Karpas-422 (cell line): ENCODE measurements around the gene ADAM10. TPM values are rescaled to one million over a fixed set of nuclear protein-coding genes. Genes with fewer than 3 reads are reported as not detected.
"Not testable (repeated sequence)": the region's sequence is repeated elsewhere in the genome, so short reads cannot be mapped to it uniquely, and the experiment has no call there.

Experiments used
- DNase-seq: peaks from one replicate; pipeline ENCODE4 v3.0.0-alpha.2; 2015
- H2AFZ ChIP-seq: fragments of 200-600 bp; sonication (generic); 2 replicates; pipeline ENCODE4 v1.6.1; 2014; ENCODE audit warnings: antibody characterized with exemption, low read length, mixed read lengths
- H3K27ac ChIP-seq: fragments of 200-600 bp; sonication (generic); 2 replicates; pipeline ENCODE4 v1.5.1; 2014; ENCODE audit warnings: mild to moderate bottlenecking, low read length, moderate library complexity
- H3K27me3 ChIP-seq: fragments of 200-600 bp; sonication (generic); 2 replicates; pipeline ENCODE4 v1.6.1; 2014; ENCODE audit warnings: low read length, mixed read lengths
- H3K36me3 ChIP-seq: fragments of 200-600 bp; sonication (generic); 2 replicates; pipeline ENCODE4 v1.6.1; 2014; ENCODE audit warnings: low read length, mixed read lengths; ENCODE audit not compliant: insufficient read depth
- H3K4me1 ChIP-seq: fragments of 200-600 bp; sonication (generic); 2 replicates; pipeline ENCODE4 v1.6.1; 2014; ENCODE audit warnings: mild to moderate bottlenecking, low read length, mixed read lengths
- H3K4me2 ChIP-seq: fragments of 200-600 bp; sonication (generic); 2 replicates; pipeline ENCODE4 v1.6.1; 2014; ENCODE audit warnings: low read length, low read depth, mild to moderate bottlenecking; ENCODE audit not compliant: poor library complexity, severe bottlenecking
- H3K4me3 ChIP-seq: fragments of 200-600 bp; sonication (generic); 2 replicates; pipeline ENCODE4 v1.5.1; 2014; ENCODE audit warnings: mild to moderate bottlenecking, antibody characterized with exemption, low read length, mixed read lengths
- H3K79me2 ChIP-seq: fragments of 200-600 bp; sonication (generic); 2 replicates; pipeline ENCODE4 v1.6.1; 2014; ENCODE audit warnings: mild to moderate bottlenecking, low read length, mixed read lengths
- H3K9ac ChIP-seq: fragments of 200-600 bp; sonication (generic); 2 replicates; pipeline ENCODE4 v1.6.0; 2014; ENCODE audit warnings: low read length
- H3K9me2 ChIP-seq: fragments of 200-600 bp; sonication (generic), shearing (Covaris generic); replicated peaks from 2 replicates; pipeline ENCODE4 v1.6.0; 2014; ENCODE audit warnings: mild to moderate bottlenecking, low read length, moderate library complexity; ENCODE audit not compliant: insufficient read depth
- H3K9me3 ChIP-seq: fragments of 300-700, 200-600 bp; sonication (generic); 2 replicates; pipeline ENCODE4 v1.6.1; 2014; ENCODE audit warnings: low read length, mixed read lengths
- H4K20me1 ChIP-seq: fragments of 200-600 bp; sonication (generic); 2 replicates; pipeline ENCODE4 v1.6.1; 2014; ENCODE audit warnings: mild to moderate bottlenecking, antibody characterized with exemption, low read length, low read depth; ENCODE audit not compliant: insufficient read depth
- total RNA-seq: library from RNA; depleted of rRNA; stranded (reverse); fragments of >200 nt; shearing (Covaris generic); gene quantifications from 2 replicates; pipeline ENCODE4 v1.2.3, GENCODE V29; 2014; ENCODE audit warnings: low replicate concordance

ADAM10 gene
- total RNA-seq, 1 experiment from 2014 or later = 122 TPM

DNA sequence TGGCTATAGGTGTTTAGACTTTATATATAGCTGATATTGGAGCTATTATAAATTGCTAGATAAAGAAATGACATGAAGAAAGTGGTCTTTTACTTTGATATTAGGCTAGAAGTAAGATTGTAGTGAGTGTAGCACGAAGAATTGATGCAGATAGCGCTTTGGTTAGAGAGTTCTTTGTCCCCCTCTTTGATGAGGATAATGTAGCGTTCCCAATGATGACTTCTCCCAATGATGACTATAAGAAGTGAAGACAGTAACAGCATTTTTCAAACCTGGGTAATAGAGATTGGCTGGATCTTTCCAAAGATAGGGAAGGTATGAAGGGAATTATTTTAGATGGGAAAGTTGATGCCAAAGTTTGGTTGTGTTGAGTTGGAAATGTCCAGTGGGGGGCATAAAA is 25.9 kb upstream of the ADAM10 start:
- no peaks in the 10 kb centered on the region for H3K27me3 ChIP-seq
- H3K27ac ChIP-seq = no peak overlapping the region
- H3K4me3 ChIP-seq = no peak overlapping the region
- no peak for DNase-seq
- no peaks in the 10 kb centered on the region for H3K9me3 ChIP-seq
- H3K9ac ChIP-seq = no peak overlapping the region
- no peak overlapping the region for H3K4me2 ChIP-seq
- H4K20me1 ChIP-seq = no peaks in the 10 kb centered on the region
- no peaks in the 10 kb centered on the region for H3K9me2 ChIP-seq
- H3K36me3 ChIP-seq = no peaks in the 10 kb centered on the region
- H3K4me1 ChIP-seq = peaks cover 35% of the 10 kb centered on the region
- peaks cover 74% of the 10 kb centered on the region for H3K79me2 ChIP-seq
- H2AFZ ChIP-seq = no peak overlapping the region

DNA sequence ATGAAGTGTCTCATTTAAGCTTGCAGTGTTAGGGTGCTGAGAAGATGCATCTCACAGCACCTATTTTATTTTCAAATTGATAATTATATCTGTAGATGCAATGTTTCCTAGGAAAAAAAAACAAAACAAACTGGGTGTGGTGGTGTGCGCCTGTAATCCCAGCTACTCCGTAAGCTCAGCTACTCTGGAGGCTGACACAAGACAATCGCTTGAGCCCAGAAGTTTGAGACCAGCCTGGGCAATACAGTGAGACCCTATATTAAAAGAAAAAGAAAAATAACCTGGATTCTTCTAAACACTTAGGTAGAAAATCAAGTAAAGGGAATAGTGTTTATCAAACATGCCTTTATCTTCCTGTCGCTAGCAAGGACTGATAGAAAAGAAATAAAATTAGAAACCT is 23.5 kb upstream of the ADAM10 start:
- Histone ChIP-seq H3K79me2 (peaks cover 60% of the 10 kb centered on the region), H2AFZ (no peak overlapping the region), H3K4me1 (peaks cover 41% of the 10 kb centered on the region), H3K9ac (peak overlapping the region; percentile 89), H3K27ac (no peak overlapping the region), H4K20me1 (no peaks in the 10 kb centered on the region), H3K4me2 (peak overlapping the region; percentile 77), H3K27me3 (no peaks in the 10 kb centered on the region), H3K36me3 (no peaks in the 10 kb centered on the region), H3K9me2 (no peaks in the 10 kb centered on the region), H3K4me3 (peak overlapping the region; percentile 91), H3K9me3 (no peaks in the 10 kb centered on the region)
- DNase-seq = no peak

DNA sequence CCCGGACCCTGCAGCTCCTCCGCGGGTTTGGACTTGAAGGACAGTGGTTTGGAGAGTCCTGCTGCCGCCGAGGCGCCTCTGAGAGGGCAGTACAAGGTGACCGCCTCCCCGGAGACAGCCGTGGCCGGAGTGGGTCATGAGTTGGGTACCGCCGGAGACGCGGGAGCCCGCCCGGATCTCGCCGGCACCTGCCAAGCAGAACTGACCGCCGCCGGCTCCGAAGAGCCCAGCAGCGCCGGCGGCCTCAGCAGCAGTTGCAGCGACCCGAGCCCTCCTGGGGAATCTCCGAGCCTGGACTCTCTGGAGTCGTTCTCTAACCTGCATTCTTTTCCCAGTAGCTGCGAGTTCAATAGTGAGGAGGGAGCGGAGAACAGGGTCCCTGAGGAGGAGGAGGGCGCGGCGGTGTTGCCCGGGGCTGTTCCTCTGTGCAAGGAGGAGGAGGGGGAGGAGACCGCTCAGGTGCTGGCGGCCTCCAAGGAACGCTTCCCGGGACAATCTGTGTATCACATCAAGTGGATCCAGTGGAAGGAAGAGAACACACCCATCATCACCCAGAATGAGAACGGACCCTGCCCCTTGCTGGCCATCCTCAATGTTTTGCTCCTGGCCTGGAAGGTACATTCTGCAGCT is 22.2 kb upstream of the ADAM10 start:
- Histone ChIP-seq H4K20me1 (no peaks in the 10 kb centered on the region), H3K9me3 (no peaks in the 10 kb centered on the region), H3K4me2 (peak overlapping the region; percentile 77), H3K27ac (no peak overlapping the region), H2AFZ (peak overlapping the region; percentile 97), H3K79me2 (peaks cover 53% of the 10 kb centered on the region), H3K4me1 (peaks cover 37% of the 10 kb centered on the region), H3K9ac (peak overlapping the region; percentile 89), H3K36me3 (no peaks in the 10 kb centered on the region), H3K27me3 (no peaks in the 10 kb centered on the region), H3K4me3 (peak overlapping the region; percentile 91), H3K9me2 (no peaks in the 10 kb centered on the region)
- peak; percentile 51 for DNase-seq

DNA sequence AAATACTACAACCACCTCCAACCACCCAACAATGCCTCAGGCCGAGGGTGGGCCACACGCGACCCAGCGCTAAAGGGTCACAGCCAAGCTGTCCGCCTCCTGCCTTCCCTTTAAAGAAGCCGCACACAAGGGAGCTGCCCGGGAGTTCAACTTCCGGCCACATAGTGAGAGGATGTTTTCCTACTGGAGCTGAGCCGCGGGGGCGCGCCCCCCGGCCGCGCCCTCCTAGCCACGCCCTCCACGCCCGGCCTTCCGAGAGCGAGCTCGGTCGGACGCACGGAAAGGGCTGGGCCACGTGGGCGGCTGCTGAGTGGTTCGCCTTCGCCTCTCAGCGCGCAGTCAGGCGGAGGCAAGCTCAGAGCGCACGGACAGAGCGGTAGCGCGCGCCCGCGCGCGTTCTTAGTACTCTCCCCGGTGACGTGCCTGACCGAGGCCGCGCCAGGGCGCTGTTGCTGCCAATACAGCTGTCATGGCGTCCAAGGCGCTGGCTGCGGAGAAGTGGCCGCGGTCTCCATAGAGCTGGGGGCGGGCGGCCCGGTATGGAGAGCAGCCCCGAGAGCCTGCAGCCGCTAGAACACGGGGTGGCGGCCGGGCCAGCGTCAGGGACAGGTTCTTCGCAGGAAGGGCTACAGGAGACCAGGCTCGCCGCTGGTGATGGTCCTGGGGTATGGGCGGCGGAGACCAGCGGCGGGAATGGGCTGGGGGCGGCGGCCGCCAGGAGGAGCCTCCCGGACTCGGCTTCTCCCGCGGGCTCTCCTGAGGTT is 21.5 kb upstream of the ADAM10 start, which contains the start of gene MINDY2:
MINDY2 (plus strand) TSS at position 446 of the 764 bp plus-strand sequence; CDS start at position 540, 94 bp downstream.
- no peaks in the 10 kb centered on the region for H4K20me1 ChIP-seq
- H3K4me1 ChIP-seq = peaks cover 36% of the 10 kb centered on the region

DNA sequence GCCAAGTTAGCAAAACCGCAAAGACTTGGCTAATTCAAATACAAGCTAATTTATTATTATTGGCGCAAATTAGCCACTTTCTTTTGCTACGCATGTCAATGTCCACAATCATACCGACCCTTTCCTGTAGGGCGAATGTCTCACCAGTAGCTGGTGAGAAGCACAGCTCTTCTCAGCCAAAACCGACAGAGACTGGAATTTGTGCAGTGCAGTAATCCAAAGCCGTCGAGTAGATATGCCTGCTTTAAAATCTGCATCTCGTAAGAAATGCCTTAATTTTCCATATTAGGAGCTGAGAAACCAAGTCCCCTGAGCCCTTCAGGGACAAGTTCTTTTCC is 21.0 kb upstream of the ADAM10 start:
- H3K4me2 ChIP-seq = peak overlapping the region; percentile 93
- H3K9me3 ChIP-seq = no peaks in the 10 kb centered on the region
- H4K20me1 ChIP-seq = no peaks in the 10 kb centered on the region
- H3K27me3 ChIP-seq = no peaks in the 10 kb centered on the region
- H2AFZ ChIP-seq = peak overlapping the region; percentile 92
- H3K9me2 ChIP-seq = no peaks in the 10 kb centered on the region
- peak; percentile 68 for DNase-seq
- H3K9ac ChIP-seq = peak overlapping the region; percentile 85
- H3K79me2 ChIP-seq = peaks cover 41% of the 10 kb centered on the region
- no peaks in the 10 kb centered on the region for H3K36me3 ChIP-seq
- peaks cover 36% of the 10 kb centered on the region for H3K4me1 ChIP-seq
- peak overlapping the region; percentile 56 for H3K27ac ChIP-seq
- H3K4me3 ChIP-seq = peak overlapping the region; percentile 91

More for the DNA sequence above, 21.5 kb upstream of the ADAM10 start, which contains the start of gene MINDY2:
- no peaks in the 10 kb centered on the region for H3K36me3 ChIP-seq
- peaks cover 46% of the 10 kb centered on the region for H3K79me2 ChIP-seq
- peak within 1 kb of the TSS; percentile 56 for H3K27ac ChIP-seq
- H2AFZ ChIP-seq = peak within 1 kb of the TSS; percentile 97
- H3K9me3 ChIP-seq = no peaks in the 10 kb centered on the region
- H3K9ac ChIP-seq = peak within 1 kb of the TSS; percentile 89
- H3K4me2 ChIP-seq = peak within 1 kb of the TSS; percentile 93
- DNase-seq = peak; percentile 99
- H3K9me2 ChIP-seq = no peaks in the 10 kb centered on the region
- H3K27me3 ChIP-seq = no peaks in the 10 kb centered on the region
- peak within 1 kb of the TSS; percentile 91 for H3K4me3 ChIP-seq

DNA sequence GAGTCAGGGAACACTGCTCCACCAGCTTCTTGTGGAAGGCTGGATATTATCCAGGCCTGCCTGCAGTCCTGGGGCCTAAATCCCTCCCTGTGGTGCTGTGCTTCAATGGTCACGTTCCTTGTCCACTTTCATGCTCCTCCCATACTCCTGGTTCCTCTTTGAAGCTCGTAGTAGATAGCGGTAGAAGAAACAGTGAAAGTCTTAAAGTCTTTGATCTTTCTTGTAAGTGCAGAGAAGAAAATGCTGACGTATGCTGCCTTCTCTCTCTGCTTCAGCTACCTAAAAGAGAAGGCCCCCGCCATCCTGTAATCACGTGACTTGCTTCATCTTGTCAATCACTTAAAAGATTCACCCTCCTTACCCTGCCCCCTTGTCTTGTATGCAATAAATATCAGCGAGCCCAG is 19.1 kb upstream of the ADAM10 start:
- not testable (repeated sequence) for DNase-seq, H3K9me3 ChIP-seq, H3K27me3 ChIP-seq, H2AFZ ChIP-seq, H3K9me2 ChIP-seq, H3K4me2 ChIP-seq, H3K9ac ChIP-seq, H4K20me1 ChIP-seq, H3K36me3 ChIP-seq, H3K4me3 ChIP-seq, H3K27ac ChIP-seq
- Histone ChIP-seq H3K79me2 (peaks cover 23% of the 10 kb centered on the region), H3K4me1 (peaks cover 24% of the 10 kb centered on the region)

DNA sequence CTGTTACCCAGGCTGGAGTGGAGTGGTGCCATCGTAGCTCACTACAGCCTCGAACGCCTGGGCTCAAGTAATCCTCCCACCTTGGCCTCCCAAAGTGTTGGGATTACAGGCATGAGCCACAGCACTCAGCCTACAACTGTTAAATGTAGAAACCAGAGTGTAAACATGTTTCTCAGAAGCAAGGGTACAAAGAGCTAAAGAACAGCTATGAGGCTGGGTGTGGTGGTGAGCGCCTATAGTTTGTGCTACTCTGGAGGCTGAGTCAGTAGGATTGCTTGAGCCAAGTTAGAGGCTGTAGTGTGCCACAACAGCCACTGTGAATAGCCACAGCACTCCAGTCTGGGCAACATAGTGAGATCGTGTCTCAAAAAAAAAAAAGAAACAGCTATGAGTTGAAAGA is 16.8 kb upstream of the ADAM10 start:
- H3K36me3 ChIP-seq = no peaks in the 10 kb centered on the region
- H3K27me3 ChIP-seq = no peaks in the 10 kb centered on the region
- H3K79me2 ChIP-seq = peaks cover under 1% of the 10 kb centered on the region; the same call in 1 of the 2 replicates
- H3K9ac ChIP-seq = no peak overlapping the region
- H3K27ac ChIP-seq = no peak overlapping the region
- no peak overlapping the region for H3K4me3 ChIP-seq
- DNase-seq = no peak
- H3K4me1 ChIP-seq = peaks cover 7% of the 10 kb centered on the region
- H3K4me2 ChIP-seq = no peak overlapping the region
- H2AFZ ChIP-seq = no peak overlapping the region
- H3K9me3 ChIP-seq = no peaks in the 10 kb centered on the region; the same call in 1 of the 2 replicates
- no peaks in the 10 kb centered on the region for H3K9me2 ChIP-seq
- H4K20me1 ChIP-seq = no peaks in the 10 kb centered on the region

DNA sequence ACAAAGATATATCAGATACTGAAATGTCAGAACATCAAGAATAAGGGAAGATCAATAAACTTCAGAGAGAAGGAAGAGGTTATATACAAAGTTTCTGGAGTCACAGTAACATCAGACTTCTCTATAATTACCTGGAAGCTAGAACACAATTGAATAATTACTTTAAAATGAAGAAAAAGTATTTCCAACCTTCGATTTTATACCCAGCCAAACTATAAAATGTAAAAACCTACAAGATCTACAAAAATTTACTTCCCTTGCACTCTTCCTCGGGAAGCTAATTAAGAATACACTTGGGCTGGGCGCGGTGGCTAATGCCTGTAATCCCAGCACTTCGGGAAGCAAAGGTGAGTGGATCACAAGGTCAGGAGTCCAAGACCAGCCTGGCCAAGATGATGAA is 15.0 kb upstream of the ADAM10 start:
- Histone ChIP-seq H3K36me3 (no peaks in the 10 kb centered on the region), H3K4me3 (no peak overlapping the region), H3K4me1 (0 out of 2 replicates have a peak, but pooled peaks cover 4% of the 10 kb centered on the region), H3K9me2 (no peaks in the 10 kb centered on the region), H2AFZ (no peak overlapping the region), H3K9ac (no peak overlapping the region), H3K9me3 (no peaks in the 10 kb centered on the region; the same call in 1 of the 2 replicates), H4K20me1 (no peaks in the 10 kb centered on the region), H3K4me2 (no peak overlapping the region), H3K27me3 (no peaks in the 10 kb centered on the region), H3K27ac (no peak overlapping the region), H3K79me2 (no peaks in the 10 kb centered on the region)
- no peak for DNase-seq
